HG03039 (cell line): Measurements from ENCODE around the gene SNRPA.

ENCODE experiments used
- ATAC-seq: cut with Tn5 transposase; IDR thresholded peaks from one replicate; pipeline ENCODE4 v1.9.1; 2021; ENCODE audit warnings: mild to moderate bottlenecking, moderate library complexity; ENCODE audit not compliant: unreplicated experiment

Gene SNRPA

DNA sequence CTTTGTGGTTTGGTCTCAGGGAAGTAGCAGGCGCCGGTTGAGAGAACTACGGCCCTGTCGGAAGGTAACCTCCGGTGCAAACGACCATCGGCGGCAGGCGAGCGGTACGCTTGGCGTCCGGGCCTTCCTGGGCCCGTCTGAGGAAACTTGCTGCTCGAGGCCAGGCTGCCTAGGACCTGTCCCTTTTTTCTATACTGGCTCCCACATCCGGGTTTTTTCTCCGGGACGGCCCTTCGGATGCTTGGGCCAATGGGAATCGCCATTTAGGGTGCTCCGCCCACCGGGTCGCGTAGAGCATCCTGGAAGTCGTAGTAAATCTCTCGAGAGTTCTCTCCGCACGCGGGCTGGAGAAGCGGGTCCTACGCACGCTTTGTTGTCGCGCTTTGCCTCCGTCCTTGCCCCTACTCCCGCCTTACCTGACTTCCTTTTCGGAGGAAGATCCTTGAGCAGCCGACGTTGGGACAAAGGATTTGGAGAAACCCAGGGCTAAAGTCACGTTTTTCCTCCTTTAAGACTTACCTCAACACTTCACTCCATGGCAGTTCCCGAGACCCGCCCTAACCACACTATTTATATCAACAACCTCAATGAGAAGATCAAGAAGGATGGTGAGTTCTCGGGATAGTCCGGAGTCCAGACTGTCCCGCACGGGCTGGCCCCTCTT is at the start of gene SNRPA:
Gene SNRPA (plus strand): TSS at position 330 of the 664 bp plus-strand sequence. CDS start 206 bp downstream, at position 536.
- ATAC-seq, result peak; percentile 49

DNA sequence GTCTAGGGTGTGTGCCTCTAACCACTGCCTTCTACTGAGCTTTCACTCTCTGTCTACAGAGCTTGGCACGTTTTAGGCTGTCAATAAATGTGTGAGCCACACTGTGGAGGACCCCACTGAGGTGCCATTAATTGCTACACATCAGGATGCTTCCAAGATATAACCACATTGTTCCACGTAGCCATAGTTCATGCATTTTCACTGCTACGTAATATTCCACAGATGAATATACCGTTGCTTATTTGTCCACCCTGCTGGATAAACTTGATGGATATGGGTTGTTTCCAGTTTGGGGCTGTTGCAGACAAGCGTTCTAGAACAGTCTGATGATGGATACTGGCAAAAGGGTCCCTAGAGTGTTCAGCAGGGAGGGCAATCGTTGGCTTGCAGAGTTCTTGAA is 49.2 kb upstream of the SNRPA start:
- ATAC-seq, result no peak

DNA sequence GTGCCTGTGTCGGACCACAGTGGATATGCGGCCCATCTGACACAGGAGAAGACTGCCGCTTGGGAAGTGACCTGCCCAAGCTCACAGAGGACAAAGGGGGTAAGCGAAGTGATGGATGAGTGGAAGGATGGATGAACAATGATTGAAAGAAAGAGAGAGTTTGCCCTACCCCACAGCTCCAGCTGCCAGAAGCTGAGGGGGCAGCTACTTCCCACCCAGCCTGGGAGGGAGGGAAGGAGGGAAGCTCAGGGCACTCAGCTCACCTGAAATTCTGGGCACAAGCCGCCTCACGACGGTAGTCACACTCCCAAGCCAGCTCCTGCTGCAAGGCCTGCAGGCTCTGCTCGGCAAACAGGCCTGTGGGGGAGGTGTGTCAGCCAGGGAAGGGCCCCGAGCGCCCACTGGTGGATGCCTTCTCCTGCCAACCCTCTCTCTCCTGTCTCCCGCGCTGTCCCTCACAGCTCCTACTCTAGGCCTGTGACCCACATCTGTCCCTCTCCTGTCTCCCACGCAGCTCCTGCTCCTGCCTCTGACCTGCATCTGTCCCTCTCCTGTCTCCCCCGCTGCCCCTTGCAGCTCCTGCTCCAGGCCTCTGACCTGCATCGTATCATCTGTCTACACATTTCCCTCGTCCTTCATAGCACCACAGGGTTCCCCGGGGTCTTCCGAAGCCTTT is 48.5 kb upstream of the SNRPA start:
- no peak for ATAC-seq

DNA sequence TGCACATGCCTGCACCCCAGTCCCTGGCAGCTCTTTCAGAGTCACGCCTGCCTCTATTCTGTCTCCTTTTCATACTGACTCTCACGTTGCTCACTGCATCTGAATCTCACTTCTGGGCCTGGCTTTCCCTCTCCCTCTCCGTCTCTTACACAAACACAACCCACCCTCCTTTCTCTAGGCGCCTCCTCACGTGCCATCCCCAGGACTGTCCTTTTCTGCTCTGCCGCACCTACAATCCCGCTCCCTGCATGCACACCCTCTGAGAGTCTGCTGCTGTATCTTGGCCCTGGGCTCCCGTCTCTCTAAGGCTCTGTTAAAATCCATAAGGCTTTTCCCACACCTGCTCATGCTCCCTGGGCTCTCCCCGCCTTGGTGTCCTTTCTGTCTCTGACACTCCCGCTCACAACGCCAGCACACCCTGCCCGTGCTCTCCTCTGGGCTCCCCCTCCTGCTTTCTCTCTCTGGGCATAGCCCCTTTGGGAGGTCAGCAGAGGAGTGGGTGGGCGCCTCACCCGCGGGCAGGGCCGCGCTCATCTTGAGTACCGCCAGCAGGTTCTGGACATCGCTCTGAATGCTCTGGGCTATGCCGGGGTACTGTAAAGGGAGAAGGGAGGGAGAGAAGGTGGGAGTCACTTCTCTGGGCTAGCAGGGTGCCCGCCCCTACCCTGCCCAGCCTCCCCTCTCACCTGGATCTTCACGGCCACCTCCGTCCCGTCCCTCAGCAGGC is 47.8 kb upstream of the SNRPA start:
- ATAC-seq, result no peak

DNA sequence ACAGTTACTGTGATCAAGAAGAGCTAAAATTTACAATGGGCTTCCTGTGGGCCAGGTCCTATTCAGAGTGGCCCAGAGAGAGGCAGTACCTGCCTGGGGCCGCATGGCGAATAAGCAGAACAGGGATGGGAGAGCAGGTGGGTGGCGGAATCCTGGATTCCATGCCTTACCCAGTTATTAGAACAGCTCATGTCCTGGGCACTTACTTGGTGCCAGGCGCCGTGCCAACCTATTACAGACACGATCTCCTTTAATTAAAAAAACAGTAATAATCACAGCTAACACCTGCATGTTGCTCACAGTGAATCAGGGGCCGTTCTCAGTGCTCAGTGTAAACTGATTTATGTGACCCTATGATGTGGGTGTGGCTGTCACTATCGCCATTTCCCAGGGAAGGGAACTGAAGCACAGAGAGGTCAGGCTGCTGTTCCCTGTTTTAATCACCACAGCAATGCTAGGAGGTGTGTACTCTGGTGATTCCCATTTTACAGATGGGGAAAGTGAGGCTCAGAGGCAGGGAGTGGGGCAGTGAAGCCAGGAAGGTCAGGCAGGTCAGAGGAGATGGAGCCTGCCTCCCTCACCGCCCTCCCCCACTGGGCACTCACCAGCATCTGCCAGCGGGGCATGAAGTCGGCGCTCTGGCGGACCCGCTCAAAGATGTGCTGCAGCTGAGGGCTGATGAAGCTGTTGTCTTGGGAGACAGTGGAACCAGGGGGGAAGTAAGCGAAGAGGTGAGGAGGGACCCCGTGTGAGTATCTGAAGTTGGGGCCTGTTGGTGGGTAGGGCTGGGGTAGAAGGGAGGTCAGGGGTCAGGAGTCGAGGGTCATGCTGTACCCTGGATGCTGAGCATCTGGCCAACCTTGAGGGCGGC is 46.3 kb upstream of the SNRPA start:
- no peak for ATAC-seq

DNA sequence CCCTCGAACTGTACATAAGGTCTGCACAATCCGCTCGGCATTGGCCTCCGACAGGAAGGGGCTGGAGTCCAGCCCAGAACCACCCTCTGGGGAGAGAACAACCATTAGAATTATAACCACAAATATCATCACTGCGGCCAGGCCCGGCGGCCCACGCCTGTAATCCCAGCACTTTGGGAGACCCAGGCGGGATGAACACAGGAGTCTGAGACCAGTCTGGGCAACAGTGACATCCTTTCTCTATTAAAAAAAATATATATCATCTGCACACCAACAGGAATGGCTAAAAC is 45.7 kb upstream of the SNRPA start:
- ATAC-seq, result no peak

DNA sequence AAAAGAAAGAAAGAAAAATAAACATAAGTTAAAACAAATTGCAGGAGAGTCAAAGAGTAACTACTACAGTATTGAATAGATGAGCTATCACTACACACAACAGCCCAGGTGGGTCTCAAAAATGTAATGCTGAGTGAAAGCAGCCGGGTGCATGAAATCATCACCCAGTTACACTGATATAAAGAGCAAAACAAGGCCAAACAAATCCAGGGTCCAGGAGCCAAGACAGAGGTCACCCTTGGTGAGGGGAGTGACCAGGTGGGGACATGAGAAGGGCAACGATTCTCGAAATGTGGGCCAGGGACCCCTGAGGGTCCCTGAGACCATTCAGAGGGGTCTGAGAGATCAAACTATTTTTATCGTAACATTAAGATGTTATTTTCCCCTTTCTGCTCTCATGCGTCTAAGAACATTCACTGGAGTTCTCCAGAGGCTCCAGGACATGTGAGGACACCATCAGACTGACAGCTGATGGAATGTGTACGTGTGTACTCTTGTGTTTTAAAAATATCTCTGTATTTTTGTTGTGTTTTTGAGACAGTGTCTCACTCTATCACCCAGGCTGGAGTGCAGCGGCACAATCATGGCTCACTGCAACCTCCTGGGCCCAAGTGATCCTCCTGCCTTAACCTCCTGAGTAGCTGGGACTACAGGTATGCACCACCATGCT is 44.9 kb upstream of the SNRPA start:
- no peak for ATAC-seq

DNA sequence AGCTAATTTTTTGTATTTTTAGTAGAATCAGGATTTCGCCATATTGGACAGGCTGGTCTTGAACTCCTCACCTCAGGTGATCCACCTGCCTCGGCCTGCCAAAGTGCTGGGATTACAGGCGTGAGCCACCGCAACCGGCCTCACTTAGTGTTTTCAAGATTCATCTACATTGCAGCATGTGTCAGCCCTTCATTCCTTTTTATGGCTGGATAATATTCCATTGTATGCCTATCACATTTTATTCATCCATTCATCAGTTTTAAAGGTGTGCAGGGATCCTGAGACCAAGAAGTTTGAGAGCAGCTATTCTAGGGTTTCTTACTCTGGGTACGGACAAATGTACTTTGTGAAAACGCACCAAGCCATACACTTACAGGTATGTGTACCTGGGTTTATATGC is 43.4 kb upstream of the SNRPA start:
- ATAC-seq, result no peak

DNA sequence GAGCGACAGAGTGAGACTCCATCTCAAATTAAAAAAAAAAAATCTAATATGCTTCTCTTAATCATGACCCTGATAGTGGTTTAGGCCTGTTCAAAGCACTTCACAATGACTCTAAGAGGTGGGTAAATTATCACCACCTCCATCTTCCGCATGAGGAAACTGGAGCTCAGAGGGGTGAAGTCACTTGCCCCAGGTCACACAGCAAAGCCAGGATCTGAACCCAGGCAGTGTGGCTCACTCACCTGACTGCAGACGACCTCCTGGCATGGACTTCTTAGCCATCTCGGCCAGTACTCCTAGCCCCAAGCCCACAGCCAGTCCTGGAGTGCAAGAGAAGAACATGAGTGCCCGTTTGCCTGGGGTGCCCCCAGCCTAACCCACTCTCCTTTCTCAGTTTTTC is 41.2 kb upstream of the SNRPA start:
- ATAC-seq, result no peak

DNA sequence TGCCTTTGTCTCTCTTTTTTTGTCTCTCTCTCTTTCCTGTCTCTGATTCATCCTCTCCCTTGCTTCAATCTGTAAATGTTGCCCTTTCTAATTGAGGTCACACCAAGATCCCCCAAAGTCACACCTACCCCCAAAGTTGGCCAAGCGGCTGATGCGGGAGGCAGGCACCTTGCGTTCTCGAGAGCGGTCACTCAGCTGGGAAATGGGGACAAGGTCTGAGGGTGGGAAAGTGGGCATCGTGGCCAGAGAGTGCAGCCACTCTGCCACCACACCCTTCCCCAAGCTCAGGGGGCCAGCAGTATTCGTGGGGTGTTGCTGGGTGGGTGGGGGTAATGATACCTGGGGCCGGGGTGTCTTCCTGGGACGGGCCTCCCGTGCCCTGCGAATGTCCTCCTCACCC is 37.1 kb upstream of the SNRPA start:
- no peak for ATAC-seq

DNA sequence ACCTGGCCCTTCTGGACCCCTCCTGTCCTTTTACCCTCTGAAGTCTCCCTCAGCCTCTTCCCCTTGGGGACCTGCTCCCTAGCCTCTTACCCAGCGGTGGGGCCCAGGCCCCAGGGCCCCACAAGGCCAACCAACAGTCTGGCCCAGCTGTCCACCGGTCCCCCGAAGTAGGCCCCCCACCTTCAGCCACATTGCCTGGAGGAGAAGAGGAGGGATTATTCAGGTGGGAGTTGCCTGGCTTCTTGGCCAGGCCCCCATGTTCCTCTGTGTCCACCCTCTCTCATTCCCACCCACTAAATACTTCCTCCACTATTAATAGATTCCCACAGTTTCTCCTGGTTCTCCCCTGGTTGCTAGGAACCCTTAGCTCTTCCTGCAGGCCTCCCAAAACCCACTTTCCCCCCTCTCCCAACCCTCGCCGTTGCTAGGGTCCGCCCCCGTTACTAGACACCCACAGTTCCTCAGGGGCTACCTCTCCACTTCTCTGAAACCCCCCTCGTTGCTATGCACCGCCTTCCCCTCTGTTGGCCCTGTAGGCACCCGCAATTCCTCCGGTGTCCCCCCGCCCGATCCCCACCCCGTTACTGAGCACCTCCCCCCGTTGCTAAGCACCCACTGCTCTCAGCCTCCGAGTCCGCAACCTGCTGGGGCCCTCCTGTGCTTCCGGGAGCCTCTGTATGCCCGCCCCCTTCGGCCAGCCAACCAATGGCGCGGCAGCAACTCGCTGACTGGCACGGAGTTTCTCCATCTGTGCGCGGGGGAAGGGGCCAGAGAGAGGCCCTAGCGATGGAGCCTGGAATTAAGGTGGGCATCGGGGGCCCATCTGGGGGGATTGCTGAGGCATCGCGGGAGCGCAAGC is 36.3 kb upstream of the SNRPA start:
- ATAC-seq, result peak; percentile 37

DNA sequence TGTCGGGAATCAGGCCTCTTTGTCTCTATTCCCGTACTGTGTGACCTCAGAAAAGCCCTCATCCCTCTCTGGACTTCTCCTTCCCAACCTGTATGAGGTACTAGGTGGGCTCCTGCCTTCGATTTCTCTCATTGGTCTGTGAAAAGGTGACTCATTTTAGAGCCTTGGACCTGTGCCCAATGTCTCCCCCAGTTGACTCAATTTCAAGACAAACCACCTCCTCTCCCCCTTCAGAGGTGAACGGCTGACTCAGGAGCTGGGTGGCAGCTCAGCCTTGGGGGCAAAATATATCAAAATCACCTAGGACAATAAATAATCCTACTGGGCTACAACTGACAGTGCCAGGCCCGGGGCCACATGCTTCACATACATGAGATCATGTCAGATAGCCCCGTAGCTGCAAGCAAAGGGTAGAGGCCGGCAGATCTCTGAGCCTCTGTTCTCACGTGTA is 34.9 kb upstream of the SNRPA start:
- no peak for ATAC-seq

DNA sequence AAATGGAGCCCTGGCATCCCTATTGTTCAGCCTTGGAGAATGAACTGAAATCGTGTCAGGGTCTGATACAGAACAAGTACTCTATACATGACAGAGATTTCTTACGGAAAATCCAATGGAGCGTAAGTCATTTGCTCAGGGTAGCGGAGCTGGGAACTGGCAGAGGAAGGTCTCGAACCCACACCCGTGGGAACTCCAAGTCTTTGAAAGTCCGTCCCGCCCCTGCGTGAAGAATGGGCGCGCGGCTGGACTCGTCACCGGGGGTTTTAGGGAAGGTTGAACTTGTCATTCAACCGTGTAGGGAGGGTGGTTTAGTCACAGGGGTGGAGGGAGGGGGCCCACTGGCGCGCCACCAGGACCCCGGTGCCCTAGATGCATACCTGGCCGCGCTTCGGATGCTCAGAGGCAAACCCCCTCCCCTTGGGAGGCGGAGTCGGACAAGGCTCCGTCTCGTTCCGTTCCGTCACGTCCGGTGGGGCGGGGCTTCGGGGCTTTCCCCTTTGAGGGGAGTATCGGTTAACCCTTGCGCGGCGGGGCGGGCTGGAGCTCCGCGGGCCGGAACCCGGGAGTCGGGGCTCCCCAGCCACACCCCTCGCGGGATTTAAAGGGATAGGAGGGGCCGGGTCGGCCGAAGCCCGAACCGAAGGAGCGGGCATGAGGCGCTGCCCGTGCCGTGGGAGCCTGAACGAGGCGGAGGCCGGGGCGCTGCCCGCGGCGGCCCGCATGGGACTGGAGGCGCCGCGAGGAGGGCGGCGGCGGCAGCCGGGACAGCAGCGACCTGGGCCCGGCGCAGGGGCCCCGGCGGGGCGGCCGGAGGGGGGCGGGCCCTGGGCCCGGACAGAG is 34.3 kb upstream of the SNRPA start, which contains the start of the genes COQ8B and ITPKC:
Gene COQ8B (minus strand): TSS at position 405 of the 843 bp plus-strand sequence. CDS start 2,254 bp downstream, outside the sequence.
Gene ITPKC (plus strand): TSS at position 631 of the 843 bp plus-strand sequence. CDS start 24 bp downstream, at position 655.
- peak; percentile 63 for ATAC-seq

DNA sequence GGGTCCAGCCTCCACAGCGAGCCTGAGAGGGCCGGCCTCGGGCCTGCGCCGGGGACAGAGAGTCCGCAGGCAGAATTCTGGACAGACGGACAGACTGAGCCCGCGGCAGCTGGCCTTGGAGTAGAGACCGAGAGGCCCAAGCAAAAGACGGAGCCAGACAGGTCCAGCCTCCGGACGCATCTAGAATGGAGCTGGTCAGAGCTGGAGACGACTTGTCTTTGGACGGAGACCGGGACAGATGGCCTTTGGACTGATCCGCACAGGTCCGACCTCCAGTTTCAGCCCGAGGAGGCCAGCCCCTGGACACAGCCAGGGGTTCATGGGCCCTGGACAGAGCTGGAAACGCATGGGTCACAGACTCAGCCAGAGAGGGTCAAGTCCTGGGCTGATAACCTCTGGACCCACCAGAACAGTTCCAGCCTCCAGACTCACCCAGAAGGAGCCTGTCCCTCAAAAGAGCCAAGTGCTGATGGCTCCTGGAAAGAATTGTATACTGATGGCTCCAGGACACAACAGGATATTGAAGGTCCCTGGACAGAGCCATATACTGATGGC is 33.6 kb upstream of the SNRPA start:
- ATAC-seq, result no peak

DNA sequence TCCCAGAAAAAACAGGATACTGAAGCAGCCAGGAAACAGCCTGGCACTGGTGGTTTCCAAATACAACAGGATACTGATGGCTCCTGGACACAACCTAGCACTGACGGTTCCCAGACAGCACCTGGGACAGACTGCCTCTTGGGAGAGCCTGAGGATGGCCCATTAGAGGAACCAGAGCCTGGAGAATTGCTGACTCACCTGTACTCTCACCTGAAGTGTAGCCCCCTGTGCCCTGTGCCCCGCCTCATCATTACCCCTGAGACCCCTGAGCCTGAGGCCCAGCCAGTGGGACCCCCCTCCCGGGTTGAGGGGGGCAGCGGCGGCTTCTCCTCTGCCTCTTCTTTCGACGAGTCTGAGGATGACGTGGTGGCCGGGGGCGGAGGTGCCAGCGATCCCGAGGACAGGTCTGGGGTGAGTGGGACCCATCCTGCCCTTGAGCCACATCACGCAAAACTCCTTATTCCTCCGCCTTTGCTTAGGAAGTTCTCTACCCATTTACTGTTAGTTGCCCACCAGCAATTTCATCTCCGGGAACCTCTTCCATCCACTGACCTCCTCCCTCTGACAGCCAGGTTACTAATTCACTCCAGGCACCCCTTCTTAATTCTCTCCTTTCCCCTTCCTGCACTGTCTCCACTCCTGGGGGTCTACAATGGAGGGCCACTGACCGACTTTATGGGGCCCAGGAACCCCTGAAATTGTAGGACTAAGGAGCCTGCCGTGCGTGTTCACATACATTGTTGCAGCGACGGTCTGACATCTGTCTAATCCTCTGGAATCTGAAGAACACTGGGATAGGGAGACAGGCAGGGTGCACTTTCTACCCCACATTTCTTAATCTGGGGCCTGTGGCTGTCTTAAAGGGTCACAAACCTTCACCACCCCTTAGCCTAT is 32.9 kb upstream of the SNRPA start:
- ATAC-seq, result no peak

DNA sequence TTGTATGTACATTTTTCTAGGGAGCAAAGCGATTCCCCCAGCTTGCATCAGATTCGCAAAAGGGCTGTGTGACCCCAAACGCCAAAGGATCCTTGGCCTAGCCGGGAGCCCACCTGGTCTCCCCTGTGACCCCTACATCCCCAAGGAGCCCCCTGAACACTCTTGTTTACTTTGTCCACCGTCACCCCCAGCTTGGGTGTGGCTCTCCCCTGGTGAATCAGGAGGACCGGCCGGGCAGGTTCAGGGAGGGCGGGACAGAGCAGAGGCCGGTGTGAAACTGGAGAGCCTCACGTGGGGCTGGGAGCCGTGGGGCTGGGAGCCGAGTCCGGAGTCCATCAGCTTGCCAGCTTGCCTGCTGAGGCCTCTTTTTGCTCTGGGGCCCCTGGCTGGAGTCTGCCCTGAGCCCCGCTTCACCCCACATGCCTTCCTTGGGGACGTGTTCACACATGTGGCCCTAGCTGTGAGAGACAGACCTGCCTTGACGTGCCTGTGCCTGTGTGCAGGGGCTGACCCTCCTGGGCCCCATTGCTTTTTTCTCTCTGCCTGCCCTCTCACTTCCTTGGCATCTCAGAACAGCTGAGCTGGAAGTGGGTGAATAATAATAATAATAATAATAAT is 32.1 kb upstream of the SNRPA start:
- ATAC-seq, result no peak

DNA sequence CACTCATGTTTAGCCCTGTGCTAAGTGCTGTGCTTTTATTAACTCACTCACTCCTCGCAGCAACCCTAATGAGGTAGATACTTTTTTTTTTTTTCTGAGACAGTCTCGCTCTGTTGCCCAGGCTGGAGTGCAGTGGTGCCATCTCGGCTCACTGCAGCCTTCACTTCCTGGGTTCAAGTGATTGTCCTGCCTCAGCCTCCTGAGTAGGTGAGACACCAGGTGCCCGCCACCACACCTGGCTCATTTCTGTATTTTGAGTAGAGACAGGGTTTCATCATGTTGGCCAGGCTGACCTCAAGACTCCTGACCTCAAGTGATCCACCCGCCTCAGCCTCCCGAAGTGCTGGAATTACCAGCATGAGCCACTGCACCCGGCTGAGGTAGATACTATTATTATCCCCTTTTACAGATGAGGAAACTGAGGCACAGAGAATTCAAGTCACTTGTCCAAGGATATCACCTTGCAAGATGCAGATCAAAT is 31.5 kb upstream of the SNRPA start:
- no peak for ATAC-seq
